GM12873 (cell line): Measurements from ENCODE around the gene SLX9.

Experiments used
- TF ChIP-seq, protein P1 (sequence below): IDR thresholded peaks from 2 replicates; pipeline ENCODE4 v1.5.1; 2012; ENCODE audit warnings: low read depth, mild to moderate bottlenecking, moderate library complexity, low read length, control low read depth; ENCODE audit not compliant: insufficient read depth; ENCODE audit errors: missing control alignments

Gene SLX9

DNA sequence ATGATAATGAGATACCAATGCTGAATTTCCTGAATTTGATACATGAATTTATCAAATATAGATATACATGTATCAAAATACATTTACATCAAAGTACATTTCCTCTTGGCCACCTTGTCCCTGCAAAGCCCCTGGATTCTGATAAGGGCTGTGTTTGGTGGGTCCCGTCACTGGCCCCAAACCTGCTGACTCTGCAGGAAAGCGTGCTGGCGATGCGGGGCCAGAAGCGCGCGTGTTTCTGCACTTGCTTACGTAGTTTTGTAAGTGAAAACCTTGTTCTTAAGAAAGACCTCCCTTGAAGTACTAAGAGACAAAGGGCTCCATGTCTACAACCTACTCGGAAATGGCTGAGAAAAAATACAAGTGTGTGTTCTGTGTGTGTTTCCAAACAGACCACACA, 30.1 kb upstream of the SLX9 start:
- TF ChIP-seq, protein P1, sequence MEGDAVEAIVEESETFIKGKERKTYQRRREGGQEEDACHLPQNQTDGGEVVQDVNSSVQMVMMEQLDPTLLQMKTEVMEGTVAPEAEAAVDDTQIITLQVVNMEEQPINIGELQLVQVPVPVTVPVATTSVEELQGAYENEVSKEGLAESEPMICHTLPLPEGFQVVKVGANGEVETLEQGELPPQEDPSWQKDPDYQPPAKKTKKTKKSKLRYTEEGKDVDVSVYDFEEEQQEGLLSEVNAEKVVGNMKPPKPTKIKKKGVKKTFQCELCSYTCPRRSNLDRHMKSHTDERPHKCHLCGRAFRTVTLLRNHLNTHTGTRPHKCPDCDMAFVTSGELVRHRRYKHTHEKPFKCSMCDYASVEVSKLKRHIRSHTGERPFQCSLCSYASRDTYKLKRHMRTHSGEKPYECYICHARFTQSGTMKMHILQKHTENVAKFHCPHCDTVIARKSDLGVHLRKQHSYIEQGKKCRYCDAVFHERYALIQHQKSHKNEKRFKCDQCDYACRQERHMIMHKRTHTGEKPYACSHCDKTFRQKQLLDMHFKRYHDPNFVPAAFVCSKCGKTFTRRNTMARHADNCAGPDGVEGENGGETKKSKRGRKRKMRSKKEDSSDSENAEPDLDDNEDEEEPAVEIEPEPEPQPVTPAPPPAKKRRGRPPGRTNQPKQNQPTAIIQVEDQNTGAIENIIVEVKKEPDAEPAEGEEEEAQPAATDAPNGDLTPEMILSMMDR = no peak

DNA sequence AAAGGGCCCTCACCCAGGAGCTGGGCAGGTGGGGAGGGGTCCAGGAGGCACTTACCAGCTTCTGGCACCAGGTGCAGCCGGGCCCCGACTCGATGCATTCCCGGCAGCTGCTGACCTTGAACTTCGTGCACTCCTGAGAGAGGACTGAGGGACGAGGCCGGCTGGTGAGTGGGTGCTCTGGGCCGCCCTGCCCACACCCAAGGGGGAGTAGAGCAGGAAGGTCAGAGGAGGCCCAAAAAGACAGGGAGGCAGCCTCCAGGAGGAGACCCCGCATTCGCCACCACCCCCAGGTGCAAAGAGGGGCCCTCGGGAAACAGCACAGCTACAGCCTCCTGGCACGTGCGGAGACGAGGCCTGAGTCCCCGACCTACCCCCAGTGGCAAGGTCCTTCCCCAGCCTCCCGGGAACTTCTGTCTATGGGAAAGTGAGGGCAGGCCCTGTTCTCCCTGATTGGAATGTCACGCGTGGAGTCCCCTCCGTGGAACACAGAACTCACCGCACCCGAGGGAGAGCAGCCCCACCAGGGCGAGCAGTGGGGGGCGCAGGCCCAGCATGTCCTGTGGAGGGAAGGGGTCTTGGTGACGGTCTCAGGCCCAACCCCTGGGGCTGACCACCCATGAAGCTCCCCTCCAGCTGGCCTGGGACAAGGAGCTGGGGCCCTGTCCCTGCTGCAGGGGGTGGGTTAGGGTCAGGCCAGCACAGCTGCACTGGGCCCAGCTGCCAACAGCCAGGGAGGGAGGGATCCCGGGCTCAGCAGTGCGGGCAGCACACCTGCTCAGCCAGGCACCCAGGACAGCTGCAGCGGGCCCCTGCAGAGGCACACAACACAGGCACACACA, 29.4 kb upstream of the SLX9 start:
- TF ChIP-seq, protein P1 = no peak

DNA sequence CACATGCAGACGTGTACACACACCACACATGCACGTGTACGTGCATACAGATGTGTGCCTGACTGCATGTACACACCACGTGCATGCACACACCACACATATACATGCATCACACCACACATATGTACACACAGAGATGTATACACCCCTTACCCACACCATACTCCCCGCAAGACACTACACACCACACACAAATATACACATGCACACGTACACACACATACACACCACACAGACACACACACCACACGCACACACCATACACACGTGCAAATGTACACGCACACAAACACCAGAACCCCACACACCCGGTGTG, 28.8 kb upstream of the SLX9 start:
- TF ChIP-seq, protein P1 = no peak

DNA sequence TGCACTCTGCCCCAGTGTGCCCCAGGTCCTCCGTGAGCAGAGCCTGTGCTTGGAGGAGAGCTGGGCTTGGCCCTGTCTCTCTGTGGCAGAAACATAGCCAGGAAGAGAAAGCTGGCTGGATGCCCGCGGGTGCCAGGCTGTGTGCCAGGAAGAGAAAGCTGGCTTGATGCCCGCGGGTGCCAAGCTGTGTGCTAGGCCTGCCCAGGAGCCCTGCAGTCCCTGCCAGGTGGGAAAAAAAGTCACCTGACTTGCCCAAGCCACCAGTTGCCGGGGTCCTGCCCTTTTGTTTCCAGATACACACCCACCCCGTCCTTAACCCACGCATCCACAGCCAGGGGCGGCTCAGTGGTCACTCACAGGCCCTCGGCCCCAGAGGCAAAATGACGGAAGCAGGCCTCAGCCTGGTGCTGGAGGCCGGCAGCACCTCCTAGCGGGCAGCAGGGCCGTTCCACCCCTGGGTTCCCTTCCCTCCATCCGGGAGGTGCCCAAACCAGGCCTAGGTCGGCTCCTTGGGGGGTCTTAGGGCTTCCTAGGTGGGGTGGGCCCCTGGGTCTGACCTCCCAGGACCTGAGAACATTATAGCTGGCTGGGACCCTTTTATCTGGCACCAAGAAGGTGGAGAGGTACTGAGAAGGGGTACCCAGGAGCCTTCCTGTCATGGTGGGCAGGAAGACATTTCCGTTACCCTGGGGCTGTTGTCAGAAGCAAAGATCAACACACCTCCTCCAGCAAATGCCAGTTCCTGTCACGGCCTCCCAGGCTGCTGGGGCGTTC, 28.3 kb upstream of the SLX9 start:
- TF ChIP-seq, protein P1 = peak; percentile 85

DNA sequence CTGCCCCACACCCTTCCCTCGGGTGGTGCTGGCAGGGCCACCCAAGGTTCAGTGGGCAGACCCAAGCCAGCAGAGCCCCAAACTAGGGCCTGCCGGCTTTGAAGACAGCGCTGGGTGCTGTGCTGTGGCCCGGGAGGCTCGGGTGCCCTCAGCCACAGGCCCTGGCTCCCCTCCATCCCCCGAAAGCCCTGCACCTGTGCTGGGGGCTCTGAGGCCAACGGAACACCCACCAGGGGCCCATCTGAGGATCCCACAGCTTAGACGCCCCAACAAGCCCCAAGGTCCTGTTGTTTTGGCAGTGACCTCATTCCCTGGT, 27.7 kb upstream of the SLX9 start:
- TF ChIP-seq, protein P1 = no peak

DNA sequence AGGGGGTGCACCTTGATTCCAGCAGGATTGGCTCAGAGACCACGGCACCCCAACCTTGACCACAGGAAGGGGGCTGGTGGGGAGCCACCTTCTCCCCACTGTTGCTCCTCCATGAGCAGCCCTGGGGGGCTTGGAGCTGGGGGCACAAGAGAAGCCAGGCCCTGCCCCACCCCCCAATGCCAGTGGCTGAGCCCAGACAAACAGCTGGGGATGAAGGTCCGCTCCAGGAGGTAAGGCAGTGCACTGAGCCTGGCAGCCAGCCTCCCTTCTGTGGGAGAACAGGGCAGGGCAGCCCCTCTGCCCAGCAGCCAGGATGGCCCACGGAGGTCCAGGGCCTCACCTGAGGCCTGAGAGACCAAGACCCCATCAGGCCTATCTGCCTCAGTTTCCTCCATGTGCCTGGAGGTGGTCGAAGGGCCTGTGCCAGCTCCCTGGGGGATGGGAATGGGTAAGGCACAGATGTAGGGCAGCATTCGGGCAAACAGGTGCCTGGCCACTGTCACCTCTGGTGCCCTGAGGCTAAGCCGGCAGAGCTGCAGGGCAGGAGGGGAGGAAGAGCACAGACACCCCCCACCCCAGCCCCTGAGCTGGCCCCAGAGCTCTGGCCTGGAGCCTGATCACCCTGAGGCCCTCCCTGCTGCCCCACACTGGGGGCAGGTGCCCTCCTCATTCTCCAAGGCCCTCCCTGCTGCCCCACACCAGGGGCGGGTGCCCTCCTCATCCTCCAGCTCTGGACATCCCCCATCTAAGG, 26.2 kb upstream of the SLX9 start:
- TF ChIP-seq, protein P1 = no peak
